ENCODE data around the gene RTL9. TPM values are rescaled to one million over a fixed set of nuclear protein-coding genes. Genes with fewer than 3 reads are reported as not detected.

The RTL9 gene
- total RNA-seq, 1 donor from 2014 or later = not detected

DNA sequence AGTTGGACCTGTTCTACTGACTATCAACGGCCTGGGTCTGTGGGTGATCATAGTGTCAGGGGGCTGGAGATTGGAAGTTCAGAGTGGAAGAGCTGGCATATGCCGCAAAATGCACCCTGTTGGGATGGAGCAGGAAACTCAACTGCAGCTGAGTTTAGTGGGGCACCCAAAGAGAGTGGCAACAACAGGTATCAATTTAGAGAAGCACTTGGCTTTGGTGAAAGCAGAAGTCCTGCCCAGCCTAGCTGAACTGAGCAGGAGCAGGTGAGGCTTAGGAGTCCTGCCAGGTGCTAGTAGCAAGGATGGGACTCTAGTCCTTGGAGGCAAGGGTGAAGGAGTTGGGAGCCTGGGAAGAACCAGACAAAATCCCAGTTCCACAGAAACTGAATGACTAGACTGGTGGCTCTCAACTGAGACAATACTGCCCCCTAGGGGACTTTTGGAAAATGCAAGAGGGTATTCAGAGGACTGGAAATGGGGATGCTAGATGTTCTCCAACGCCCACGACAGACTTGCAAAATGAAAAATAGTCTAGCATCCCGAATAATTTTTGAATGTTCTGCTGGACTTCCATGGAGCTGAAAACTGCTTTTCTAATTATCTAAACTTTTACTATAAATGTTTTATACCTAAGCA lies 49.4 kb downstream of the RTL9 start:
- Mint-ChIP-seq H3K27me3 (ENCODE audit: unreplicated experiment) (no peaks in the 10 kb centered on the region), H3K36me3 (ENCODE audit: low read depth, unreplicated experiment) (no peaks in the 10 kb centered on the region), H3K4me3 (ENCODE audit: unreplicated experiment) (no peak overlapping the region), H3K27ac (ENCODE audit: unreplicated experiment) (no peak overlapping the region), H3K4me1 (ENCODE audit: unreplicated experiment) (no peaks in the 10 kb centered on the region), H3K9me3 (ENCODE audit: unreplicated experiment) (no peaks in the 10 kb centered on the region)
- TF ChIP-seq, protein P1, sequence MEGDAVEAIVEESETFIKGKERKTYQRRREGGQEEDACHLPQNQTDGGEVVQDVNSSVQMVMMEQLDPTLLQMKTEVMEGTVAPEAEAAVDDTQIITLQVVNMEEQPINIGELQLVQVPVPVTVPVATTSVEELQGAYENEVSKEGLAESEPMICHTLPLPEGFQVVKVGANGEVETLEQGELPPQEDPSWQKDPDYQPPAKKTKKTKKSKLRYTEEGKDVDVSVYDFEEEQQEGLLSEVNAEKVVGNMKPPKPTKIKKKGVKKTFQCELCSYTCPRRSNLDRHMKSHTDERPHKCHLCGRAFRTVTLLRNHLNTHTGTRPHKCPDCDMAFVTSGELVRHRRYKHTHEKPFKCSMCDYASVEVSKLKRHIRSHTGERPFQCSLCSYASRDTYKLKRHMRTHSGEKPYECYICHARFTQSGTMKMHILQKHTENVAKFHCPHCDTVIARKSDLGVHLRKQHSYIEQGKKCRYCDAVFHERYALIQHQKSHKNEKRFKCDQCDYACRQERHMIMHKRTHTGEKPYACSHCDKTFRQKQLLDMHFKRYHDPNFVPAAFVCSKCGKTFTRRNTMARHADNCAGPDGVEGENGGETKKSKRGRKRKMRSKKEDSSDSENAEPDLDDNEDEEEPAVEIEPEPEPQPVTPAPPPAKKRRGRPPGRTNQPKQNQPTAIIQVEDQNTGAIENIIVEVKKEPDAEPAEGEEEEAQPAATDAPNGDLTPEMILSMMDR (IDR thresholded peaks at IDR 0.05; ENCODE audit: unreplicated experiment) = peak; percentile 75
- peak; percentile 70 for DNase-seq (ENCODE audit: low spot score)

Other genes with a start within 250 kb of the RTL9 start
- 16.1 TPM for gene AMMECR1, start 40.8 kb upstream of the RTL9 start, total RNA-seq (ENCODE audit: unreplicated experiment)

Data from endothelial cell (in vitro differentiated cells).